ENCODE measurements around the gene SYT15.
"Not testable (repeated sequence)": the region's sequence is repeated elsewhere in the genome, so short reads cannot be mapped to it uniquely, and the experiment has no call there.

DNA sequence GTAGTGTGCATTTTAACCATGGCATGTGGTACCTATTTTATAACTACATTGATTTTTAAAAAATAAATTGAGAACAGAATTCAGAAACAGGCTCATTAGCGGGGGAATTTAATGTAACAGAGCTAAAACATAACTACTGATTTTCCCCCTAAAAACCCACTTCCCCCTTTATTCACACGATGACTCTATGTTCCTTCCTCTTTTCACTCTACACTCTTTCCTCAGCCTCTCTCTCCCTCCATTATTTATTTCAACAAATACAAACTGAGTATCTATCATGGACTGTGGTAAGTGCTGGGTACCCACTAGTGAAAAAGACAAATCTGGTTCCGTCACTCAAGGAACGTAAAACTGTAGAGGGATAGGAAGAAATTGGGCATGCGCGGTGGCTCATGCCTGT lies 36.6 kb downstream of the SYT15 start:
- not testable (repeated sequence) for TF ChIP-seq POLR2AphosphoS5 (IDR thresholded peaks at IDR 0.05); CTCF (IDR thresholded peaks at IDR 0.05); EP300 (IDR thresholded peaks at IDR 0.05; ENCODE audit: low read depth); POLR2A (IDR thresholded peaks at IDR 0.05)
